Measurements from ENCODE around the gene SASH1. TPM values are rescaled to one million over a fixed set of nuclear protein-coding genes. Genes with fewer than 3 reads are reported as not detected.
A peak's percentile ranks its signal among the peaks of the same experiment; 100 is the strongest.

SASH1 gene
- total RNA-seq, 1 donor, result 39.7 TPM

DNA sequence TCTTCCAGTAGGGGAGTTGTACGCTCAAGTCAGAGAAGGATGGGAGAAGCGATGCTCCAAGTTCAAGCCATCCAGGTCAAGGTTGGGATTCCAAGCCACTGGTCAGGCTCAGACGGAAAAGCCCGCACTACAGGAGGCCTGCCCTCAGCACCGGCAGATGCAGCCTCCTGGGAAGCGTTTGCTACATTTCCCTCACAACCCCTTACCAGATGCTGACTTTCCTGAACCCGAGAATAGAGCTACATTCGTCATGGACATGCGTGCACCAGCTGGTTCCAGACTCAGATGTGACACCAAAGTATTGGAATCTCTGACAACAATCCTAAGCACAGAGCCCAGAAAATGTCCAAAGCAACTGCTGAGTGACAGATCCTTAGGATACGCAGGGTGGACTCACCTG lies 174.8 kb downstream of the SASH1 start:
- no peak overlapping the region for H3K4me3 ChIP-seq (ENCODE audit: low read depth, low read length)
- TF ChIP-seq, protein P1, sequence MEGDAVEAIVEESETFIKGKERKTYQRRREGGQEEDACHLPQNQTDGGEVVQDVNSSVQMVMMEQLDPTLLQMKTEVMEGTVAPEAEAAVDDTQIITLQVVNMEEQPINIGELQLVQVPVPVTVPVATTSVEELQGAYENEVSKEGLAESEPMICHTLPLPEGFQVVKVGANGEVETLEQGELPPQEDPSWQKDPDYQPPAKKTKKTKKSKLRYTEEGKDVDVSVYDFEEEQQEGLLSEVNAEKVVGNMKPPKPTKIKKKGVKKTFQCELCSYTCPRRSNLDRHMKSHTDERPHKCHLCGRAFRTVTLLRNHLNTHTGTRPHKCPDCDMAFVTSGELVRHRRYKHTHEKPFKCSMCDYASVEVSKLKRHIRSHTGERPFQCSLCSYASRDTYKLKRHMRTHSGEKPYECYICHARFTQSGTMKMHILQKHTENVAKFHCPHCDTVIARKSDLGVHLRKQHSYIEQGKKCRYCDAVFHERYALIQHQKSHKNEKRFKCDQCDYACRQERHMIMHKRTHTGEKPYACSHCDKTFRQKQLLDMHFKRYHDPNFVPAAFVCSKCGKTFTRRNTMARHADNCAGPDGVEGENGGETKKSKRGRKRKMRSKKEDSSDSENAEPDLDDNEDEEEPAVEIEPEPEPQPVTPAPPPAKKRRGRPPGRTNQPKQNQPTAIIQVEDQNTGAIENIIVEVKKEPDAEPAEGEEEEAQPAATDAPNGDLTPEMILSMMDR (IDR thresholded peaks at IDR 0.05; ENCODE audit: insufficient read depth, low read depth, low read length), result no peak
- no peak for DNase-seq (ENCODE audit: low read depth)

DNA sequence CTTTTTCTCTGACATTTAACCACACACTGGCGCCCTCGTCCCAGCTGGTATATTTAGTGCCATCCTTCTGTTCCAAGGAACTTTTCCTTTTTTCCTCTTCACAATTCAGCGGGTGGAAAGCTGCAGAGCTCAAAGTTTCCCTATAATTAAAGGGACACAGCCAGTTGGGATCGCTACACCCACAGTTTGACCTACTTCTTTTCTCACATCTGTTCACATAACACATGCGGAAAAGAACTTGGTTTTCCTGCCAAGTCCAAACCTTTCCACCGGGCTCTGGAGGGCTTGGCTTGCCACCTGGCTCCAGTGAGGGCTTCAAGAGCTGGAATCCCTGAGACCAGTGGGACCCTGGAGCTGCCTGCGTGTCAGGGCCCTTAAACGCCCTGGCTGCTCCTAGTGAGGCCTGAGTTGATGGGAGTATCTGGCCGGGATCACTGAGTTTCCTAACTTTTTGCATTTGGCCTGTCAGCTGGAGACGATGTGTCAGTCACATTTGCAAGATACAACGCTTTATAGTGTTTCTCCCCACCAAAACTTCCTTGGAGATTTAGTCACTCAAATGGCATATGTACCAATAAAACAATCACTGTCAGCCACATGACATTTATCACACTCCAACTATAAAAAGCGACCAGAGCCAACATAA lies 176.0 kb downstream of the SASH1 start:
- no peak overlapping the region for H3K4me3 ChIP-seq (ENCODE audit: low read depth, low read length)
- TF ChIP-seq, protein P1 (IDR thresholded peaks at IDR 0.05; ENCODE audit: insufficient read depth, low read depth, low read length), result no peak
- peak; percentile 42 for DNase-seq (ENCODE audit: low read depth)

DNA sequence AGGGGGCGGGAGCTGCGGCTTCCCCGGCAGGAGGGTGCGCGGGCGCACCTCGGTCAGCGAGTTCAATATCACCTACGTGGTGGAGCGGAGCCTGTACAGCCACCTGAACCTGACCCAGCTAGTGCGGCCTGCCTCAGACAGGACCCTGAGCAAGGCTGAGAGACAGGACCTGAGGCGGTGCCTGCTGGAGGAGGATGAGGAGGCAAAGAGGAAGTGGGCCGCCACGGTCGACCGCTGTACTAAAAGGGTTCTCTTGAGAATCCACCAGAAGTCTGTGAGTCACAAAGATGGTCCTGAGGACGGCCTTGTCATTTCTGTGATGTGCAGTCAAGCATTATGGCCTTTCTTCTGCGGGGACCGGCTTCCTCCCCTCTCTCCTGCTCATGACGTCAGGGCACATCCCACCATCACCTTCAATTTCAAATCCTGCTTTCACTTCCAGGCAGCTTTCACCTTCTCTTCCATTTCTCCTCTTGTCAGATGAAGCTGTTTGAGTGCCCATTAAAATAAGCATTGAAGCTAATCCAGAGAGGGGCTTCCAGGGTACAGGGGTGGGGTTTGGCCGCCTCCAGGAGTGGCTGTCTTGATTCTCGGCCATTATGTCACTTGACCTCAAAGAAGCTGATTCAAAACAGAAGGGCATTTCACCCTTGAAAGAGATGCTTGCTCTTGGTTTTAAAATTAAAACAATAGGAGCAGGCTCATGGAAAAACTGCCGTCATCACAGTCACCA lies 177.6 kb downstream of the SASH1 start:
- no peak for DNase-seq (ENCODE audit: low read depth)
- TF ChIP-seq, protein P1 (IDR thresholded peaks at IDR 0.05; ENCODE audit: insufficient read depth, low read depth, low read length), result no peak

DNA sequence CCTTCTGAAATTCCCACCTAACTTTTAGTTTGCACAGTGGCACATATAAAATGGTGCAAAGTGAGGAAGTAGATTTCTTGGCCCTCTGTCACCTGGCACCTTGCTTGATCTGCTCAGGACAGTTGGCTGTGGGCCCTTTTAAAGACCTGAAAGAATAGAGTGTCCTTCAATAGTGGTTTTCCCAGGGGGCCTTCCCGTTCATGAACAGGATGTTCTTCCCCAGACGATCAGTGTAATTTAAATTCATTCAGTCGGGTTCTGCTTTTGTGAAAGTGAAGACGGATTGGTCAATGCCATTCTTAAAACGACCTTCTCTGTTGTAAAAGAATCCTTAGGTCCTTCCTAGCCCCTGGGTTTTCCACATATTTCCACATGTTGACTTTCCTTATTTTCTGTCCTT lies 178.5 kb downstream of the SASH1 start:
- no peak overlapping the region for H3K4me3 ChIP-seq (ENCODE audit: low read depth, low read length)
- TF ChIP-seq, protein P1 (IDR thresholded peaks at IDR 0.05; ENCODE audit: insufficient read depth, low read depth, low read length), result no peak
- no peak for DNase-seq (ENCODE audit: low read depth)

More for the DNA sequence above, 177.6 kb downstream of the SASH1 start:
- H3K4me3 ChIP-seq (ENCODE audit: low read depth, low read length), result no peak overlapping the region

DNA sequence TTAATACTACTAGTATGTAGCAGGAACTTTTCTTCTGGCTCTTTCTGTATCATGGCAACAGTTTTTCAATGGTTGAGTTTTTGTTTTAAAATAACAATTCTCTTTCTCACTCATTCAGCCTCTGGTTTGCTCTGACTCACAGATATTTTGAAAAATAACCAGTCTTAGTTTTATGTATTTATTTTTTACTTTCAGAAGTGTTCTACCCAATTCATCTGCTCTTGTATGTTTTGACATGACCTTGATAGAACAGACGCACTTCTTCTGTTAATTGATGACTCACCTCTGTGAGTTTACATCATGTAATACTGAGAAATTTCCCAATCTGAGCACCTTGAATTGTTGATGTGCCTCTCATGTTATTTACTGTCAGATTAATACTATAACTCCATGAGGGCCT lies 178.9 kb downstream of the SASH1 start:
- DNase-seq (ENCODE audit: low read depth), result peak; percentile 90
- TF ChIP-seq, protein P1 (IDR thresholded peaks at IDR 0.05; ENCODE audit: insufficient read depth, low read depth, low read length), result no peak
- H3K4me3 ChIP-seq (ENCODE audit: low read depth, low read length), result no peak overlapping the region

DNA sequence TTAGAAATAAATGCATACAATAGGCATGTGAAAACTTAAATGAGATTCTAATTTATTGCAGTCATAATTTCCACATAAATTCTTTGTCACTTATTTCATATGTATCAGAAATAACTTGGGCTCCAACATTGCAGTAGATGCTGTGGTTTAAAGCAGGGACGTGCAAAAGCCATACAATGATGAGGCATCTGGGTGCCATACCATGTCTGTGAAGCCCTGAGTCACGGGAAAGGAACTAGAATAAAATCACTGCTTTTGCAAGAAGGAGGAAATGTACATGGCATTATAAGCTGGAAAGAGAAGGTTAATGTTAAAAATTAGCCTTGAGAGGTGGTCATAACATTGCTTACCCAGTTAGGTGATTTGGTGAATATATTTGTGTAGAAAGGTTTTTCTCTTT lies 180.4 kb downstream of the SASH1 start:
- TF ChIP-seq, protein P1 (IDR thresholded peaks at IDR 0.05; ENCODE audit: insufficient read depth, low read depth, low read length), result no peak
- DNase-seq (ENCODE audit: low read depth), result peak; percentile 85
- no peak overlapping the region for H3K4me3 ChIP-seq (ENCODE audit: low read depth, low read length)
